ENCODE data around the gene PCDHGA11. TPM values are rescaled to one million over a fixed set of nuclear protein-coding genes. Genes with fewer than 3 reads are reported as not detected.

Gene PCDHGA11
- total and polyA plus RNA-seq, 10 of the 15 experiments (the other 5 are each of a cell fraction or from before 2014, with no cell fraction given): 0.21 to 3.4 (median 2.2) TPM

DNA sequence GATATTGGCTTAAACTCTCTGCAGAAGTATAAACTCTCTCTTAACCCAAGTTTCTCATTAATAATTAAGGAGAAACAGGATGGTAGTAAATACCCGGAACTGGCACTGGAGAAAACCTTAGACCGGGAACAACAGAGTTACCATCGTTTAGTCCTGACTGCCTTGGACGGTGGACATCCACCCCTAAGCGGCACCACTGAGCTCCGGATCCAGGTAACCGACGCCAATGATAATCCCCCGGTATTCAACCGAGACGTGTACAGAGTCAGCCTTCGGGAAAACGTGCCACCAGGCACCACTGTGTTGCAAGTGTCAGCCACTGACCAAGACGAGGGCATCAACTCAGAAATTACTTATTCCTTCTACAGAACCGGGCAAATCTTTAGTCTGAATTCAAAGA is 22.2 kb upstream of the PCDHGA11 start:
- H3K27me3 ChIP-seq (replicated peaks in 1 of 2; ENCODE audit: control insufficient read depth in 2 of 2, insufficient read depth in 2 of 2, low read length in 1 of 2): no peaks in the 10 kb centered on the region
- SMC1A ChIA-PET (ENCODE audit: uncharacterized antibody, unreplicated experiment): no interaction called here
- TF ChIP-seq POLR2AphosphoS5 (IDR thresholded peaks at IDR 0.05; ENCODE audit: low read length) (no peak), STAT1 (conservative IDR thresholded peaks at IDR 0.05) (no peak), BCL11A (IDR thresholded peaks at IDR 0.05; ENCODE audit: low read depth, low read length) (no peak), TCF3 (IDR thresholded peaks at IDR 0.05; ENCODE audit: borderline replicate concordance, insufficient read depth, low read depth, low read length) (no peak)
- no peaks in the 10 kb centered on the region for H3K36me3 ChIP-seq (ENCODE audit: control insufficient read depth in 2 of 2, insufficient read depth in 2 of 2, low read length in 1 of 2)
- H3K79me2 ChIP-seq (ENCODE audit: control insufficient read depth, insufficient read depth, low read length): no peaks in the 10 kb centered on the region
- no peak overlapping the region for H3K27ac ChIP-seq (ENCODE audit: control insufficient read depth, insufficient read depth)
- no peak for ATAC-seq
- H3K4me2 ChIP-seq (ENCODE audit: control insufficient read depth, insufficient read depth): no peak overlapping the region
- POLR2A ChIA-PET: no interaction called here
- CTCF ChIA-PET: interaction anchor here (0.9 to 1.7 kb wide), 3 partner anchors 14 to 136 kb away, joined by 3 to 8 read pairs (median 3); partner anchors contain the start of gene PCDHGA10
- intact Hi-C loops (cut with micrococcal nuclease; ENCODE audit: unreplicated experiment): no loop called here
- H3K9ac ChIP-seq (ENCODE audit: control insufficient read depth, insufficient read depth, low read length): no peak overlapping the region
- no peak overlapping the region for H2AFZ ChIP-seq (ENCODE audit: control insufficient read depth, low read depth, low read length)
- peaks cover 18% of the 10 kb centered on the region; the same call in 2 of the 3 replicates for H3K9me3 ChIP-seq (replicated peaks; ENCODE audit: control insufficient read depth, insufficient read depth, low read length)
- no peak for DNase-seq (ENCODE audit: low read depth, low spot score)
- H3K4me1 ChIP-seq (ENCODE audit: control insufficient read depth, insufficient read depth, low read length): no peaks in the 10 kb centered on the region
- H4K20me1 ChIP-seq (ENCODE audit: control insufficient read depth, insufficient read depth): no peaks in the 10 kb centered on the region
- 83% methylated on average over 15 of the region's 15 CpGs for WGBS (ENCODE audit: insufficient coverage, insufficient replicate concordance, low lambda C conversion rate, missing lambda C conversion rate)
- no peak for FAIRE-seq
- RAD21 ChIA-PET (ENCODE audit: unreplicated experiment): interaction anchor here (1.4 kb wide), 1 partner anchor 14 kb away, joined by 4 read pairs; the partner anchor contains the start of gene PCDHGA10
- in situ Hi-C loops (cut with MboI): no loop called here
- BruUV-seq (replicated peaks): no TSS peak
- no peak overlapping the region for H3K4me3 ChIP-seq

DNA sequence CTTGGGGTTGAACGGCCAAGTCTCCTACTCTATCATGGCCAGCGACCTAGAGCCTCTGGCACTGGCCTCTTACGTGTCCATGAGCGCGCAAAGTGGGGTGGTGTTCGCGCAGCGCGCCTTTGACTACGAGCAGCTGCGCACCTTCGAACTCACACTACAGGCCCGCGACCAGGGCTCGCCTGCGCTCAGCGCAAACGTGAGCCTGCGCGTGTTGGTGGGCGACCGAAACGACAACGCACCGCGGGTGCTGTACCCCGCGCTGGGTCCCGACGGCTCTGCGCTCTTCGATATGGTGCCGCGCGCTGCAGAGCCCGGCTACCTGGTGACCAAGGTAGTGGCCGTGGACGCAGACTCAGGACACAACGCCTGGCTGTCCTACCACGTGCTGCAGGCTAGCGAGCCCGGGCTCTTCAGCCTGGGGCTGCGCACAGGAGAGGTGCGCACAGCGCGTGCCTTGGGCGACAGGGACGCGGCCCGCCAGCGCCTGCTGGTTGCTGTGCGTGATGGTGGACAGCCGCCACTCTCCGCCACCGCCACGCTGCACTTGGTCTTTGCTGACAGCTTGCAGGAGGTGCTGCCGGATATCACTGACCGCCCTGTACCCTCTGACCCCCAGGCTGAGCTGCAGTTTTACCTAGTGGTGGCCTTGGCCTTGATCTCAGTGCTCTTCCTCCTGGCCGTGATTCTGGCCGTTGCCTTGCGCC is 21.1 kb upstream of the PCDHGA11 start:
- RAD21 ChIA-PET (ENCODE audit: unreplicated experiment): no interaction called here
- Histone ChIP-seq H3K9ac (ENCODE audit: control insufficient read depth, insufficient read depth, low read length) (no peak overlapping the region), H3K4me1 (ENCODE audit: control insufficient read depth, insufficient read depth, low read length) (no peaks in the 10 kb centered on the region), H4K20me1 (ENCODE audit: control insufficient read depth, insufficient read depth) (no peaks in the 10 kb centered on the region), H3K9me3 (replicated peaks; ENCODE audit: control insufficient read depth, insufficient read depth, low read length) (peaks cover 18% of the 10 kb centered on the region; the same call in 2 of the 3 replicates), H3K36me3 (ENCODE audit: control insufficient read depth in 2 of 2, insufficient read depth in 2 of 2, low read length in 1 of 2) (no peaks in the 10 kb centered on the region), H2AFZ (ENCODE audit: control insufficient read depth, low read depth, low read length) (no peak overlapping the region), H3K27me3 (replicated peaks in 1 of 2; ENCODE audit: control insufficient read depth in 2 of 2, insufficient read depth in 2 of 2, low read length in 1 of 2) (no peaks in the 10 kb centered on the region), H3K79me2 (ENCODE audit: control insufficient read depth, insufficient read depth, low read length) (no peaks in the 10 kb centered on the region), H3K27ac (ENCODE audit: control insufficient read depth, insufficient read depth) (no peak overlapping the region), H3K4me2 (ENCODE audit: control insufficient read depth, insufficient read depth) (no peak overlapping the region), H3K4me3 (no peak overlapping the region)
- ATAC-seq: no peak
- no TSS peak for BruUV-seq (replicated peaks)
- CTCF ChIA-PET: interaction anchor here (1.0 kb wide), 2 partner anchors 12 to 29 kb away, joined by 4 read pairs; partner anchors contain the start of genes PCDHGB3 and PCDHGB4
- intact Hi-C loops (cut with micrococcal nuclease; ENCODE audit: unreplicated experiment): no loop called here
- in situ Hi-C loops (cut with MboI): no loop called here
- SMC1A ChIA-PET (ENCODE audit: uncharacterized antibody, unreplicated experiment): no interaction called here
- WGBS (ENCODE audit: insufficient coverage, insufficient replicate concordance, low lambda C conversion rate, missing lambda C conversion rate): 88% methylated on average over 47 of the region's 61 CpGs
- POLR2A ChIA-PET: no interaction called here
- FAIRE-seq: no peak
- no peak for DNase-seq (ENCODE audit: low read depth, low spot score)
- TF ChIP-seq ZNF274 (IDR thresholded peaks at IDR 0.05; ENCODE audit: insufficient read depth, insufficient read length) (no peak), JUNB (IDR thresholded peaks at IDR 0.05) (no peak), WRNIP1 (IDR thresholded peaks at IDR 0.05; ENCODE audit: borderline replicate concordance, low read depth, low read length) (no peak), ZZZ3 (IDR thresholded peaks at IDR 0.05; ENCODE audit: control insufficient read depth, insufficient read length, low read depth) (no peak), CREM (IDR thresholded peaks at IDR 0.05; ENCODE audit: low read depth) (no peak), BCL11A (IDR thresholded peaks at IDR 0.05; ENCODE audit: low read depth, low read length) (no peak)
- TF ChIP-seq, protein P1, sequence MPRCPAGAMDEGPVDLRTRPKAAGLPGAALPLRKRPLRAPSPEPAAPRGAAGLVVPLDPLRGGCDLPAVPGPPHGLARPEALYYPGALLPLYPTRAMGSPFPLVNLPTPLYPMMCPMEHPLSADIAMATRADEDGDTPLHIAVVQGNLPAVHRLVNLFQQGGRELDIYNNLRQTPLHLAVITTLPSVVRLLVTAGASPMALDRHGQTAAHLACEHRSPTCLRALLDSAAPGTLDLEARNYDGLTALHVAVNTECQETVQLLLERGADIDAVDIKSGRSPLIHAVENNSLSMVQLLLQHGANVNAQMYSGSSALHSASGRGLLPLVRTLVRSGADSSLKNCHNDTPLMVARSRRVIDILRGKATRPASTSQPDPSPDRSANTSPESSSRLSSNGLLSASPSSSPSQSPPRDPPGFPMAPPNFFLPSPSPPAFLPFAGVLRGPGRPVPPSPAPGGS (IDR thresholded peaks at IDR 0.05; ENCODE audit: borderline replicate concordance, insufficient read depth, low read depth, low read length, poor library complexity, severe bottlenecking): no peak
- TF ChIP-seq, protein P2, sequence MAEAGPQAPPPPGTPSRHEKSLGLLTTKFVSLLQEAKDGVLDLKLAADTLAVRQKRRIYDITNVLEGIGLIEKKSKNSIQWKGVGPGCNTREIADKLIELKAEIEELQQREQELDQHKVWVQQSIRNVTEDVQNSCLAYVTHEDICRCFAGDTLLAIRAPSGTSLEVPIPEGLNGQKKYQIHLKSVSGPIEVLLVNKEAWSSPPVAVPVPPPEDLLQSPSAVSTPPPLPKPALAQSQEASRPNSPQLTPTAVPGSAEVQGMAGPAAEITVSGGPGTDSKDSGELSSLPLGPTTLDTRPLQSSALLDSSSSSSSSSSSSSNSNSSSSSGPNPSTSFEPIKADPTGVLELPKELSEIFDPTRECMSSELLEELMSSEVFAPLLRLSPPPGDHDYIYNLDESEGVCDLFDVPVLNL (IDR thresholded peaks at IDR 0.05; ENCODE audit: low read depth, low read length): no peak
- TF ChIP-seq, protein P3, sequence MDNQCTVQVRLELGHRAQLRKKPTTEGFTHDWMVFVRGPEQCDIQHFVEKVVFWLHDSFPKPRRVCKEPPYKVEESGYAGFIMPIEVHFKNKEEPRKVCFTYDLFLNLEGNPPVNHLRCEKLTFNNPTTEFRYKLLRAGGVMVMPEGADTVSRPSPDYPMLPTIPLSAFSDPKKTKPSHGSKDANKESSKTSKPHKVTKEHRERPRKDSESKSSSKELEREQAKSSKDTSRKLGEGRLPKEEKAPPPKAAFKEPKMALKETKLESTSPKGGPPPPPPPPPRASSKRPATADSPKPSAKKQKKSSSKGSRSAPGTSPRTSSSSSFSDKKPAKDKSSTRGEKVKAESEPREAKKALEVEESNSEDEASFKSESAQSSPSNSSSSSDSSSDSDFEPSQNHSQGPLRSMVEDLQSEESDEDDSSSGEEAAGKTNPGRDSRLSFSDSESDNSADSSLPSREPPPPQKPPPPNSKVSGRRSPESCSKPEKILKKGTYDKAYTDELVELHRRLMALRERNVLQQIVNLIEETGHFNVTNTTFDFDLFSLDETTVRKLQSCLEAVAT (IDR thresholded peaks at IDR 0.05): no peak
